Cardiac muscle cell (in vitro differentiated cells and primary cell): Measurements from ENCODE around the gene CRELD2. TPM values are rescaled to one million over a fixed set of nuclear protein-coding genes. Genes with fewer than 3 reads are reported as not detected.

Experiments used
- DNase-seq, 2 donors: peaks; one replicate each; pipeline versions ENCODE4 v3.0.0 to v3.0.0-alpha.2; 2010 to 2017; ENCODE audit warnings: low read depth in 1 of 2, low spot score in 1 of 2
- H3K27ac ChIP-seq: fragments of 200-600 bp; sonication (generic); 2 replicates; pipeline ENCODE4 v1.5.1; 2016
- H3K27me3 ChIP-seq: fragments of 200-600 bp; sonication (generic); 2 replicates; pipeline ENCODE4 v1.6.0; 2016; ENCODE audit warnings: control low read depth
- H3K36me3 ChIP-seq: fragments of 200-600 bp; sonication (generic); 2 replicates; pipeline ENCODE4 v1.5.1; 2016; ENCODE audit warnings: control low read depth
- H3K4me1 ChIP-seq: fragments of 200-600 bp; sonication (generic); 2 replicates; pipeline ENCODE4 v1.8.1; 2017; ENCODE audit warnings: low read depth, mild to moderate bottlenecking, mixed run types
- H3K4me3 ChIP-seq: fragments of 200-600 bp; sonication (generic); 2 replicates; pipeline ENCODE4 v1.5.1; 2016; ENCODE audit warnings: mild to moderate bottlenecking
- H3K9me3 ChIP-seq: fragments of 200-600 bp; sonication (generic); 2 replicates; pipeline ENCODE4 v1.5.1; 2017; ENCODE audit warnings: low read depth, mild to moderate bottlenecking, control low read depth
- polyA plus RNA-seq: library from polyadenylated mRNA; unstranded; fragments of >200 nt; fragmentation: Nextera tagmentation; extraction: Ambion mirVana; gene quantifications from 2 replicates; pipeline ENCODE4 v1.2.1, GENCODE V29; 2016
- total RNA-seq: library from RNA; depleted of rRNA; stranded (reverse); fragments of >200 nt; gene quantifications from 2 replicates; pipeline ENCODE4 v1.2.3, GENCODE V29; 2016
- TF ChIP-seq, protein P1 (sequence below): IDR thresholded peaks from 2 replicates; pipeline ENCODE4 v1.5.1; 2012; ENCODE audit warnings: low read depth, mild to moderate bottlenecking, low read length

Gene CRELD2, protein sequence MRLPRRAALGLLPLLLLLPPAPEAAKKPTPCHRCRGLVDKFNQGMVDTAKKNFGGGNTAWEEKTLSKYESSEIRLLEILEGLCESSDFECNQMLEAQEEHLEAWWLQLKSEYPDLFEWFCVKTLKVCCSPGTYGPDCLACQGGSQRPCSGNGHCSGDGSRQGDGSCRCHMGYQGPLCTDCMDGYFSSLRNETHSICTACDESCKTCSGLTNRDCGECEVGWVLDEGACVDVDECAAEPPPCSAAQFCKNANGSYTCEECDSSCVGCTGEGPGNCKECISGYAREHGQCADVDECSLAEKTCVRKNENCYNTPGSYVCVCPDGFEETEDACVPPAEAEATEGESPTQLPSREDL
- 36.0 and 109 TPM in 2 replicates for total RNA-seq
- polyA plus RNA-seq: 37.6 and 112 TPM in 2 replicates

DNA sequence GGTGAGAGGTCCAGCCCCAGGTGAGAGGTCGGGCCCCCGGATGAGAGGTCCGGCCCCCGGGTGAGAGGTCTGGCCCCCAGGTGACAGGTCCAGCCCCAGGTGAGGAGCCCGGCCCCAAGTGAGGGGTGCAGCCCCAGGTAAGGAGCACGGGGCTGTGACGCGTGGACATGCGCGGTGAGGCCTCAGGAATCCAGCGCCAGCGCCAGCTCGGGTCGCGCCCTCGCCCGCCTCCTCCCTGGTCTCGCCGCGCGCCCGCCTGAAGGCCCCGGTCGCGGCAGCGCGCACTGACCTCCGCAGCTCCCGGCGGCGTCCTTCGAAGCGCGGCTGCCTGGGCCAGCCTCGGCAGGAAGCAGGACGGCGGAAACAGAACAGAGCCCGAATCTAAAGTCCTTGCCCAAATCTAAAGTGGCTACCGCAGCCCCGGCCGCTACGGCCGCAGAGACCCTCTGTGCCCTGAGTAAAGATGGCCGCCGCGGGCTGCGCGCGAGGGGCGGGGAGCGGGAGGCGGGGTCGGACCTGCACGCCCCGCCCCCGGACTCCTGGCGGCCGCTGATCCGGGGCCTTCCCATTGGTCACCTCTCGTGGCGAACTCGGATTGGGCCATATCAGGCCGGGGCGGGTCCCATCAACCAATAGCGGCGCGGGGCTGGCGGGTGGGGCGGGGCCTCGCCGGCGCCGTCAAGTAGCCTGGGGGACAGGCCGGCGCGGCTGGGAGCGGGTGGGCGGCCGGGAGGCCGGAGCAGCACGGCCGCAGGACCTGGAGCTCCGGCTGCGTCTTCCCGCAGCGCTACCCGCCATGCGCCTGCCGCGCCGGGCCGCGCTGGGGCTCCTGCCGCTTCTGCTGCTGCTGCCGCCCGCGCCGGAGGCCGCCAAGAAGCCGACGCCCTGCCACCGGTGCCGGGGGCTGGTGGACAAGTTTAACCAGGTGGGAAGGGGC lies at the start of gene CRELD2, which contains the start of gene ALG12:
Gene CRELD2 (plus strand): TSS at position 661 of the 937 bp plus-strand sequence. CDS start 136 bp downstream, at position 797.
Gene ALG12 (minus strand): TSS at position 465 of the 937 bp plus-strand sequence. CDS start 4,673 bp downstream, outside the sequence.
- TF ChIP-seq, protein P1, sequence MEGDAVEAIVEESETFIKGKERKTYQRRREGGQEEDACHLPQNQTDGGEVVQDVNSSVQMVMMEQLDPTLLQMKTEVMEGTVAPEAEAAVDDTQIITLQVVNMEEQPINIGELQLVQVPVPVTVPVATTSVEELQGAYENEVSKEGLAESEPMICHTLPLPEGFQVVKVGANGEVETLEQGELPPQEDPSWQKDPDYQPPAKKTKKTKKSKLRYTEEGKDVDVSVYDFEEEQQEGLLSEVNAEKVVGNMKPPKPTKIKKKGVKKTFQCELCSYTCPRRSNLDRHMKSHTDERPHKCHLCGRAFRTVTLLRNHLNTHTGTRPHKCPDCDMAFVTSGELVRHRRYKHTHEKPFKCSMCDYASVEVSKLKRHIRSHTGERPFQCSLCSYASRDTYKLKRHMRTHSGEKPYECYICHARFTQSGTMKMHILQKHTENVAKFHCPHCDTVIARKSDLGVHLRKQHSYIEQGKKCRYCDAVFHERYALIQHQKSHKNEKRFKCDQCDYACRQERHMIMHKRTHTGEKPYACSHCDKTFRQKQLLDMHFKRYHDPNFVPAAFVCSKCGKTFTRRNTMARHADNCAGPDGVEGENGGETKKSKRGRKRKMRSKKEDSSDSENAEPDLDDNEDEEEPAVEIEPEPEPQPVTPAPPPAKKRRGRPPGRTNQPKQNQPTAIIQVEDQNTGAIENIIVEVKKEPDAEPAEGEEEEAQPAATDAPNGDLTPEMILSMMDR: no peak
- H3K4me1 ChIP-seq: peaks cover 6% of the 10 kb centered on the region
- peak within 1 kb of the TSS; percentile 74 for H3K4me3 ChIP-seq
- peak within 1 kb of the TSS; percentile 98 for H3K27ac ChIP-seq
- H3K27me3 ChIP-seq: no peaks in the 10 kb centered on the region
- DNase-seq: peak; percentile 99
- no peaks in the 10 kb centered on the region for H3K36me3 ChIP-seq
- H3K9me3 ChIP-seq: no peaks in the 10 kb centered on the region

DNA sequence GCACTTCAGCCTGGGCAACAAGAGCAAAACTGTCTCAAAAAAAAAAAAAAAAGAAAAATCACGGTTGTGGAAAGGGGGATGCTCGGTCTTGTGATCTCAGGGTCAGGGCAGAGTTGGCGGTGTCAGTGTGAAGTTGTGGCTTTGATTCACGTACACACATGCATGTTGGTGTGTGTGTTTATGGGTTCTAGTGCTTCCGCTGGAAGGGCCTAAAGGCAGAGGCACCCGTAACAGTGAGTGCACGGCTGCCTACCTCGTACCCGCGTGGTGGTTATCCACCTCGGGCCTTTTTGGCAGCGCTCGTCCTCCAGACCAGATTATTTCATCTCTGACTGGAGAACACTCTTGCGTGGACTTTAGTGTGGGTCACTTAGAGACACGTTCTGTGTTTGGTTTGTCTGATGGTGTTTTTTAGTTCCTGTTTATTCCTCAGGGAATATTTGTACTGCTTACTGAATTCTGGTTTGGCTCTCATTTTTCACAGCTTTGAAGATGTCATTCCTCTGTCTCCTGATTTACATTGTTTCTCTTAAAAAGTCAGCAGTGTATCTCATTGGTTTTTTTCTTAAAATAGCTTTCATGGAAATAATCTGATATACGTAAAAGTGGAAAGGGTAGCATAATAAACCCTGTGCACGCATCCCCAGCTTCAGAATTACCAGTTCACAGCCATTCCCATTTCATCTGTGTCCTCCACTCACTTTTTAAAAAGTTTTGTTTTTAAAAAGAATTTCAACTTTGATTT lies 49.2 kb upstream of the CRELD2 start:
- Histone ChIP-seq H3K9me3 (no peaks in the 10 kb centered on the region), H3K4me3 (no peak overlapping the region), H3K4me1 (no peaks in the 10 kb centered on the region), H3K27me3 (no peaks in the 10 kb centered on the region), H3K36me3 (no peaks in the 10 kb centered on the region), H3K27ac (no peak overlapping the region)
- DNase-seq: no peak
- TF ChIP-seq, protein P1: no peak

DNA sequence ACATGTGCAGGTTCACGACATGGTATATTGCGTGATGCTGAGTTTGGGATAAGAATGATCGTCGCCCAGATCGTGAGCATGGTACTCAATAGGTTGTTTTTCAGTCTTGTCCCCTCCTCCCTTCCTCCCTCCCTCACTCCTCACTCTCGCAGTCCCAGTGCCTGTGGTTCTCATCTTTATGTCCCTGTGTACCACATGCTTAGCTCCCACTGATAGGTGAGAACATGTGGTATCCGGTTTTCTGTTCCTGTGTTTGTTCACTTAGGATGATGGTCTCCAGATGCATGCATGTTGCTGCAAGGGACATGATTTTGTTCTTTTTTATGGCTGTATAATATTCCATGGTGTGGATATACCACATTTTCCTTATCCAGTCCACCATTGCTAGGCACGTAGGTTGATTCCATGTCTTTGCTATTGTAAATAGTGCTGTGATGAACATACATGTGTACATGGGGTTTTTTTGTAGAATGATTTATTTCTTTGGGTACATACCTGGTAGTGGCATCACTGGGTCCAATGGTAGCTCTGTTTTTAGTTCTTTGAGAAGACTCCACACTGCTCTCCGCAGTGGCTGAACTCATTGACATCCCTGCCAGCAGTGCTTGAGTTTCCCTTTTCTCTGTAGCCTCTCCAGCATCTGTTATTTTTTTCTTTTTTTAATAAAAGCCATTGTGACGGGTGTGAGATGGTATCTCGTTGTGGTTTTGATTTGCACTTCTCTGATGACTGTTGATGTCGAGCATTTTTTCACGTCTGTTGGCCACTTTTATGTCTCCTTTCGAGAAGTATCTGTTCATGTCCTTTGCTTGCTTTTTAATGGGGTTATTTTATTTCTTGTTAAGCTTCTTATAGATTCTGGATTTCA lies 48.4 kb upstream of the CRELD2 start:
- H3K4me3 ChIP-seq: no peak overlapping the region

DNA sequence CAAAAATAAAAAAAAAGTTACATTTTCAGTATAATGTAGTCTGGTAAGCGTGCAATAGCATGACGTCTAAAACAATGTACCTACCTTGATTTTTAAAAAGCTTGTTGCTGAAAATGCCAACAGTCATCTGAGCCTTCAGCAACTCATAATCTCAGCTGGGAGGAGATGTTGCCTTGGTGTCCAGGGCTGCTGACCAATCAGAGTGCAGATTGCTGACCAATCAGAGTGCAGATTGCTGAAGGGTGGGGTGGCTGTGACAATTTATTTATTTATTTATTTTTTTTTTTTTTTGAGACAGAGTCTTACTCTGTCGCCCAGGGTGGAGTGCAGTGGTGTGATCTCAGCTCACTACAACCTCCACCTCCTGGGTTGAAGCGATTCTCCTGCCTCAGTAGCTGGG lies 47.0 kb upstream of the CRELD2 start:
- TF ChIP-seq, protein P1: no peak
- Histone ChIP-seq H3K4me1 (no peaks in the 10 kb centered on the region), H3K27me3 (no peaks in the 10 kb centered on the region), H3K9me3 (no peaks in the 10 kb centered on the region), H3K4me3 (no peak overlapping the region), H3K36me3 (no peaks in the 10 kb centered on the region), H3K27ac (no peak overlapping the region)
- DNase-seq: peak in 1 of 2 donors; percentile 8

More for the DNA sequence above, 48.4 kb upstream of the CRELD2 start:
- DNase-seq: no peak
- Histone ChIP-seq H3K27me3 (no peaks in the 10 kb centered on the region), H3K4me1 (no peaks in the 10 kb centered on the region), H3K36me3 (no peaks in the 10 kb centered on the region), H3K9me3 (no peaks in the 10 kb centered on the region), H3K27ac (no peak overlapping the region)
- TF ChIP-seq, protein P1: no peak
